ENCODE data around the gene KANSL3.

- TF ChIP-seq, protein P1, sequence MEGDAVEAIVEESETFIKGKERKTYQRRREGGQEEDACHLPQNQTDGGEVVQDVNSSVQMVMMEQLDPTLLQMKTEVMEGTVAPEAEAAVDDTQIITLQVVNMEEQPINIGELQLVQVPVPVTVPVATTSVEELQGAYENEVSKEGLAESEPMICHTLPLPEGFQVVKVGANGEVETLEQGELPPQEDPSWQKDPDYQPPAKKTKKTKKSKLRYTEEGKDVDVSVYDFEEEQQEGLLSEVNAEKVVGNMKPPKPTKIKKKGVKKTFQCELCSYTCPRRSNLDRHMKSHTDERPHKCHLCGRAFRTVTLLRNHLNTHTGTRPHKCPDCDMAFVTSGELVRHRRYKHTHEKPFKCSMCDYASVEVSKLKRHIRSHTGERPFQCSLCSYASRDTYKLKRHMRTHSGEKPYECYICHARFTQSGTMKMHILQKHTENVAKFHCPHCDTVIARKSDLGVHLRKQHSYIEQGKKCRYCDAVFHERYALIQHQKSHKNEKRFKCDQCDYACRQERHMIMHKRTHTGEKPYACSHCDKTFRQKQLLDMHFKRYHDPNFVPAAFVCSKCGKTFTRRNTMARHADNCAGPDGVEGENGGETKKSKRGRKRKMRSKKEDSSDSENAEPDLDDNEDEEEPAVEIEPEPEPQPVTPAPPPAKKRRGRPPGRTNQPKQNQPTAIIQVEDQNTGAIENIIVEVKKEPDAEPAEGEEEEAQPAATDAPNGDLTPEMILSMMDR (IDR thresholded peaks at IDR 0.05), result no peak
- TF ChIP-seq ZFX (IDR thresholded peaks at IDR 0.05; ENCODE audit: borderline replicate concordance), result no peak
Observed at GRCh38 chr2:96558485-96558884, 79.6 kb downstream of the KANSL3 start.
